GM21576 (cell line): ENCODE measurements around the gene CREBRF.
"Not testable (repeated sequence)": the region's sequence is repeated elsewhere in the genome, so short reads cannot be mapped to it uniquely, and the experiment has no call there.

Source experiments
- ATAC-seq: cut with Tn5 transposase; IDR thresholded peaks from one replicate; pipeline ENCODE4 v1.9.1; 2021; ENCODE audit warnings: mild to moderate bottlenecking, moderate library complexity; ENCODE audit not compliant: unreplicated experiment

CREBRF gene, protein sequence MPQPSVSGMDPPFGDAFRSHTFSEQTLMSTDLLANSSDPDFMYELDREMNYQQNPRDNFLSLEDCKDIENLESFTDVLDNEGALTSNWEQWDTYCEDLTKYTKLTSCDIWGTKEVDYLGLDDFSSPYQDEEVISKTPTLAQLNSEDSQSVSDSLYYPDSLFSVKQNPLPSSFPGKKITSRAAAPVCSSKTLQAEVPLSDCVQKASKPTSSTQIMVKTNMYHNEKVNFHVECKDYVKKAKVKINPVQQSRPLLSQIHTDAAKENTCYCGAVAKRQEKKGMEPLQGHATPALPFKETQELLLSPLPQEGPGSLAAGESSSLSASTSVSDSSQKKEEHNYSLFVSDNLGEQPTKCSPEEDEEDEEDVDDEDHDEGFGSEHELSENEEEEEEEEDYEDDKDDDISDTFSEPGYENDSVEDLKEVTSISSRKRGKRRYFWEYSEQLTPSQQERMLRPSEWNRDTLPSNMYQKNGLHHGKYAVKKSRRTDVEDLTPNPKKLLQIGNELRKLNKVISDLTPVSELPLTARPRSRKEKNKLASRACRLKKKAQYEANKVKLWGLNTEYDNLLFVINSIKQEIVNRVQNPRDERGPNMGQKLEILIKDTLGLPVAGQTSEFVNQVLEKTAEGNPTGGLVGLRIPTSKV

DNA sequence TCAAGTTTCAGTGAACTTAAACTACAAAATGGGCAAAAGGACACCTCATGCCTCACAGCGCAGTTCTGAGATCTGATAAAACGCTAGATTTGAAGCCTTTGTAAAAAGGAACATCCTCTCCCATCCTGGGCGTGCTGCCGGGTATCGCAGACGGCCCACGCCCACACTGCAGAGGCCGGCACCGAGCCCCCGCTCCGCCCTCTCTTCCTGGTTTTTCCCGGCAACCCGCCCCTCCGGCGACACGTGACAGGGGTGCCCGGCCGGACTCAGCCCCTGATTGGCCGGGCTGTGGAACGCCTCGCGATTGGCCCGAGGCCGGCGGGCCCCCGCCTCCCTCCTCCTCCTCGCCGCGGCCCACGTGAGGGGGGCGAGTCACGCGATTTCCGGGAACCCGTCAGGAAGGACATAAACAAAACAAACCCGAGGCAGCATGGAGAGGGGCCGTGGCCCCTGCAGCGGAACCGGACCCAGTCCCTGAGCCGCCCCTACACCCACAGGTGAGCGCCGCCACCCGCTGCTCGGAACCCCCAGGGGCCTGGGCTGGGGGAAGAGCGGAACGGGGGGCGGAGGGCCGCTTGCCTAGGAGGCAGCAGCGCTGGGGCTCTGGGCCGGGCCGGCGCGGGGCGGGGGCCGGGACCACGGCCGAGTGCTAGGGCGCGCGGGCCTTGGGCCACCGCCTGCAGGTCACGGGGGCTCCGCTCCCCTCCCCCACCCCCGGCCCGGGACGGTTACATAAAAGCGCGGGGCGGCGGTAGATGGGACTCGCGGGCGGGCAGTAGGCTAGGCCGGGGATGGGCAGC is at the start of gene CREBRF:
Gene CREBRF (plus strand): TSS at position 370 of the 800 bp plus-strand sequence. CDS start 24,424 bp downstream, outside the sequence.
- ATAC-seq, result peak; percentile 64

DNA sequence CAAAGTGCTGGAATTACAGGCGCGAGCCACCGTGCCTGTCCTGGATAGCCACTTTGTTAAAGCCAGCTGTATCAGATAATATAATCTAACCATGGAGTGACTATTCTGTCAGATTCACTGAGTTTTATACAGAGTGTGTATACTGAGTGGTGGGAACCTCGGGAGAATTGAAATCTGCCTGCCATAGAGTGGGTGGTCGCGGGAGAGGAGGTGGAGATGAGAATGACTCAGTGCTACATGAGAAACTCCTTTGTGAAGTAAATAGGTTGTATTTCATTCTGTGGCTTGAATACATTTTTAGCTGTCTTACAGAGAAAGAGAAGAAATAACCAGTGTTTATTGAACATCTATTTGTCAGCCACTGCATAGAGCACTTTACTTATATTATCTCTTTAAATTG is 46.1 kb upstream of the CREBRF start:
- ATAC-seq, result no peak

DNA sequence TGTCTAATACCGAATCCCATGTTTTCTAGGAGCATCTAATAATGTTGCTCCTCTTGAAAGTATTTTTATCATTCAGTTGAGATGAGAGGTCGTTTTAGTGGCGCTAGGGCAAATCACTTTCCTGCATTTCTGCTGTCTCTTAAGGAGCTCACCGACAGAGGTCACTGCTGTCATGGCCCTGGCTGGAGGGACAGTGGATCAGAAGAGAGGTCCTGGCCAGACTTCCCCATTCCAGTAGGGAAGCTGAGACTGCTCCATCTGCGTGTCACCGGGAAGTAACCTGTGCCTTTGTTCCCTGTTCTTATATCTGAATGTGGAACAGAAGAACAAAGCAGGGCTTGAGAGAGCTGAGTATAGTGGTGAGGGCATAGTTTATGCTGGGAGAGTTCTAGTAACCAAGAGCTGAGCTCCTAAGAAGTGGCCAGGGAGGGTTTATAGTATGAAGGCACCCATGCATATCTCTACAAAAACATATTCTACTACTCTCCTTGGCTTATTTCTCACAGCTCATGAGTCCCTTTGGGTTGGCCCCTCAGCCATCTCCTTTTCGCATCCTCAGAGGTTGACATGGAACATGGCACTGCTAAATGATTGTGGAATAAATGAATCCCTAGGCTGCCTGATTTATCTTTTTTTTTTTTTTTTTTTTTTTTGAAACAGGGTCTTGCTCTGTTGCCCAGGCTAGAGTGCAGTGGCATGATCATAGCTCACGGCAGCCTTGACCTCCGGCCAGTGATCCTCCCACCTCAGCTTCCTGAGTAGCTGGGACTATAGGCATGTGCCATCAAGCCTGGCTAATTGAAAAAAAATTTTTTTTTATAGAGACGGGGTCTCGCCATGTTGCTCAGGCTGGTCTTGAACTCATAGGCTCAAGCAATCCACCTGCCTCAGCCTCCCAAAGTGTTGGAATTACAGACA is 45.3 kb upstream of the CREBRF start:
- ATAC-seq, result no peak

DNA sequence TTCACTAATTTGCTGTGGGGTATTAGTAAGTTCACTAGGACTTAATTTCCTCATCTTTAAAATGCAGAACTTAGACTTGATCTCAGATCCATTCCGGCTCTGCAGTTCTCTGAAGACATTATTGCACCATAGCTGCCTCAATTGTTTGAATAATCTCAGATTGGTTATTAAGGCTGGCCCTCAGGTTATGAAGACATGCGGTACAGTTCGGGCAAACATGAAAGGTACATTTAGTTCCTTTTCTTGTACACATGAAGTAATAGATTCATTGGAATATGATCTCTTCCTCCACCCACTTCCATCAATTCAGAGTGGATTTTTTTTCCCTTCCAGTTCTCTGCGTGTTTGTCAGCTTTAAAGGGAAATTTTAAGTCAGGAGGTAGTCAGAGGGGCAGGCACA is 44.6 kb upstream of the CREBRF start:
- no peak for ATAC-seq

DNA sequence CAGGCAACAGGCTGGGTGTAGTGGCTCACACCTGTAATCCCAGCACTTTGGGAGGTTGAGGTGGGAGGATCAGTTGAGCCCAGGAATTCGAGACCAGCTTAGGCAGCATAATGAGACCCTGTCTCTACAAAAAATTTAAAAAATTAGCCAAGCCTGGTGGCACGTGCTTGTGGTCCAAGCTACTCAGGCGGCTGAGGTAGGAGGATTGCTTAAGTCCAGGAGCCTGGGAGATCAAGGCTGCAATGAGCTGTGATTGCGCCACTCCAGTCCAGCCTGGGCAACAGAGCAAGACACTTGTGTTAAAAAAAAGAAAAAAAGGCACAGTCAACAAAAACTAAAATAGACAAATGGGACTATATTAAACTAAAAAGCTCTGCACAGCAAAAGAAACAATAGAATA is 43.3 kb upstream of the CREBRF start:
- no peak for ATAC-seq

DNA sequence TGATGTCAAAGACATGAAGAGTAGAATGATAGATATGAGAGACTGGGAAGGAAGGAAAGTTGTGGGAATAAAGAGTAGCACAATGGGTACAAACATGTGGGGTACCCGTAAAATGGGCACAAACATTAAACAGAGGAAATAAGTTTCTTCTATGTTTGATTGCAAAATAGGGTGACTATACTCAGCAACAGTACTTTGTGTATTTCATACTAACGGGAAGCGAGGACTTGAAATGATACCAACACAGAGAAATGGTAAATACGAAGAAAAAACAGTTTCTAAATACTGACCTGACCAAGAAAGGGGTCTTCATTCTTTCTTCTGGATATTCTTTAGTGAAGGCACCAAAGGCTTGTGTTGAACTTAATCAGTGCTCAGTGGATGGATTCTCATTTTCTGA is 41.5 kb upstream of the CREBRF start:
- ATAC-seq, result no peak

DNA sequence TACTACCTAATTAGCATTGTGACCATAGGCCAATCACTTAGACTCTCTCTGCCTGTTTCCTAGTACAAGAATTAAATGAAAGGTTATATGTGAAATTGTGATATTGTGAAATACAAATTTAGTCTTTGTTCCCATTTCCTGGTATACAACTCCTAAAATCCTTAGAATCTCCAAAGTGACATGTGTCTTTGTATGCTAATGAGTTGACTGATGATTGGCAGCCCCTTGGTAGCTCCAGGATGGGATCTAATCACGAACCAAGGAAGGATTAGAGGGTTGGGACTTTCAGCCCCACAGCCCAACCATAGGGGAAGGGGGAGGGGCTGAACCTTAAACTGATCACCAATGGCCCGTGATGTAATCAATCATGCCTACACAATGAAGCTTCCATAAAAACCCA is 41.0 kb upstream of the CREBRF start:
- no peak for ATAC-seq

DNA sequence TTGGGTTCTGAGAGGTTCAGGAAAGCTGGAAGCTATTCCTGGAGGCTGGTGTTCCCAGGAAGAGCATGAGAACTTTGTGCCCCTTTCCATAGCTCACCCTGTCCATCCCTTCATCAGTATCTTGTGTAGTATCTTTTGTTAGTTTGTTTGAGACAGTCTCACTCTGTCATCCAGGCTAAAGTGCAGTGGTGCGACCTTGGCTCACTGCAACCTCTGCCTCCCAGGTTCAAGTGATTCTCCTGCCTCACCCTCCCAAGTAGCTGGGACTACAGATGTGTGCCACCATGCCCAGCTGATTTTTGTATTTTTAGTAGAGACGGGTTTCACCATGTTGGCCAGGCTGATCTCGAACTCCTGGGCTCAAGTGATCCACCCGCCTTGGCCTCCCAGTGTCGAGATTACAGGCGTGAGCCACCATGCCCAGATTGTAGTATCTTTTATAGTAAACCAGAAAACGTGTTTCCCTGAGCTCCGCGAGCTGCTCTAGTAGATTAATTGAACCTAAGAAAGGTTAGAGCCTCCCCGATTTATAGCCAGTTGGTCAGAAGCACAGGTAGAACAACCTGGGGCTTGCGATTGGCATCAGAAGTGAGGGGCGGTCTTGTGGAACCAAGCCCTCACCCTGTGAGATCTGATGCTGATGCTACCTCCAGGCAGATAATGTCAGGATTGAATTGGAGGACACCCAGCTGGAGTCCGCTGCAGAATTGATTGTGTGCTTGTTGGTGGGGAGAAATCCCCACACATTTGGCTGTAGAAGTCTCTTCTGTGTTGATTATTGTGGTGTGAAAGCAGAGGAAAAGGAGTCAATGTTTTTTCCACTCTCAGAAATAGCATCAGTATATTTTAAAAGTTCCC is 40.3 kb upstream of the CREBRF start:
- no peak for ATAC-seq

DNA sequence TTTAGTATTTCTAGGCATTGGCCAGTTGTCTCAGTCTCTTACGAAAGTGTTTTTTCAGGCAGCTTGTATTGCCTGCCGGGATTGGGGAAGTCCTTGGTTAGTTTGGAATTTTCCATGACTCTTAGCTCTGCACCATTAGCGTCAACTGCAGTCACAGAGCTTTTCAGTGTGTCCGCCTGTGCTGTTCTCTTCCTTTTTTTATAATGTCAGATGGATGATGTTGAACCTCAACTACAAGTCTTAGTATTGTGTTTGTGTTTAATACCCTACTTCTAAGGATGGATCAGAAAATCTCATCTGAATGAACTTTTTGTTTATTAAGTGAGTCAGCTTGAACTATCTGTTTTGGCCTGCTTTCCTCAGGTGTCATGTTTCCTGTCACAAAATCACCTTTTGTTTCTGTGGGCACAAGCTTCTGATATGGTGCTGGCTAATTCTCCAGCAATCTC is 39.5 kb upstream of the CREBRF start:
- ATAC-seq, result no peak

DNA sequence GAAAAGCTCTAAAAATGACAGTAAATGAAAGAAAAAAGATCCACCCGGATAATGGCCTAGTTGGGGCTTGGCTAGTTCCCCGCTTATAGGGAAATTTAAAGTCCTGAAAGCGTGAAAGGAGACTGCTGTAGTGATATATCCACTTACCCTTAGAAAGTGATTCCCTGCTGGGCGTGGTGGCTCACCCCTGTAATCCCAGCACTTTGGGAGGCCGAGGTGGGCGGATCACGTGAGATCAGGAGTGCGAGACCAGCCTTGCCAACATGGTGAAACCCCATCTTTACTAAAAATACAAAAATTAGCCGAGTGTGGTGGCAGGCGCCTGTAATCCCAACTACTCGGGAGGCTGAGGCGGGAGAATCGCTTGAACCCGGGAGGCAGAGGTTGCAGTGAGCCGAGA is 39.1 kb upstream of the CREBRF start:
- not testable (repeated sequence) for ATAC-seq

DNA sequence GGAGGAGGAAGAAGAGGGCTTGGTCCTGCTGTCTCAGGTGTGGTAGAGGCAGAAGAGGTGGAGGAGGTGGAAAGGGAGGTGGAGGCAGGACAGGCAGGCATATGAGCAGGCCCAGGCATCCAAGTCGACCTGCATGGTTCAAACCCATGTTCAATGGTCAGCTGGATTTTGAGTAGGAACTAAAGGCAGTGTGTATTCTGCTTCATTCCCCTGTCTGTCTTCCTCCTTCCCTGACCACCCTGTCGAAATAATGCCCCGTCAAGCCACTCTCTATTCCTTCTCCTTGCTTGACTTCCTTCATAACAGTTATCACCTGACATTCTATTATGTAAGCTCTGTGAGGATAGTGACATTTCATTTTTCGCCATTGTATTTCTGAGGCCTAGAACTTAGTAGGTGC is 37.8 kb upstream of the CREBRF start:
- ATAC-seq, result no peak

DNA sequence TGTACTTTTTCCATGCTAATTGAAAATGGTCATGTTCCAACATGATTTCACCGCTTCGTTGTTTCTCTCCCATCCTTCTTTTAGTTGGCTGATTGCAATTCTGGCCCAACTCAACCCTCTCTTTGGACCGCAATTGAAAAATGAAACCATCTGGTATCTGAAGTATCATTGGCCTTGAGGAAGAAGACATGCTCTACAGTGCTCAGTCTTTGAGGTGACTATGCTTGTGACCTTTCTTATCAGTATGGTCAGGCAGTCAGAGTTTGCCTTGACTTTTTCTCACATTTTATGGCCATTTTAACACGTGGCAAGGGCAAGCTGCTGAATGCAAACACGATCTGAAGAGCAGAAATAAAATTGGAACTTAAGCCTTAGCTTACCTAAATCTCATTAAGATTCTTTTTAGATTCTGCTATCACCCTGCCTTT is 36.0 kb upstream of the CREBRF start:
- no peak for ATAC-seq

DNA sequence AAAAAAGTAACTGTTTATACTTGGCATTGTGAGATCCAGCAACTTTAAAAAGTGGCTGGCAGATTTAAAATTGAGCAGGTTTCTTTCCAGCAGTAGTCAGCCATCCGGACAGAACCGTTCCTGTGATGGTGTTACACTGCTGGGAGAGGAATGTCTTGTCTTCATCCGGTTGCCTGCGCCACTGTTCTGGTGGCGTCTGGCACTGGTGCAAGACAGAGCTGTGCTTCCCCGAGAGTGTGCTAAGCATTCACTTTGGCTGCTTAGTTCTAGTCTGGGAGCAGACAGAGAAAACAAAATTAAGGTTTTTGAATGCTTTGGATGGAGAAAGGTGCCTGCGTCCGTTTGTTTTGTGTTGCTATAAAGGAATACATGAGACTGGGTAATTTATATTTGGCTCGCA is 35.5 kb upstream of the CREBRF start:
- no peak for ATAC-seq

DNA sequence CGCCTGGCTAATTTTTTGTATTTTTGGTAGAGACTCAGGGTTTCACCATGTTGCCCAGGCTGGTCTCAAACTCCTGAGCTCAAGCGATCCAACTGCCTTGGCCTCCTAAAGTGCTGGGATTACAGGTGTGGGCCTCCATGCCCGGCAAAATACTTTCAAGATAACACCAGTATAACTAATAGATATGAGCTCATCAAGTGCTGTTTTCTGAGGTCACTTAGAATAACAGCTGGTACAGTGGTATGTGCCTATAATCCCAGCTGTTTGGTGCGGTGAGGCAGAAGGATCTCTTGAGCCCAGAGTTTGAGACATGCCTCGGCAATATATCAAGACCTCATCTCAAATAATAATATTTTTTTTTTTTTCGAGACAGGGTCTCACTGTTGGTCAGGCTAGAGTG is 30.5 kb upstream of the CREBRF start:
- ATAC-seq, result no peak

DNA sequence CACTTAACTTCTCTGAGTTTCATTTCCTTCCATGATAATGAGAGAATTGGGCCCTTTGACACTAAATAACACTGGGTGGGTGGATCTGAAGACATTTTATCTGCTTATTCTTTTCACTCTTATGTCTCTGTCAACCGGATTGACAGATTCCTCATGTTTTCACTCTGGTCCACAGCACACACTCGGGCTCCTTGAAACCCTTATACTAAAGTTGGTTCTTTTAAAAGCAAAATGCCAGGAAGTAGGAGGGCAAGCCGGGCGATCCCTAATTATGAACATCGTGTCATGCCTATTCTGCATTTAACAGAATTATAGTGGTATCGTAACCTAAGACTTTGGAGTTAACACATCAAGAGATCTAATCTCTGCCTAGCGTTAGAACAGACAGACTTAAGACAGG is 28.2 kb upstream of the CREBRF start:
- ATAC-seq, result no peak

DNA sequence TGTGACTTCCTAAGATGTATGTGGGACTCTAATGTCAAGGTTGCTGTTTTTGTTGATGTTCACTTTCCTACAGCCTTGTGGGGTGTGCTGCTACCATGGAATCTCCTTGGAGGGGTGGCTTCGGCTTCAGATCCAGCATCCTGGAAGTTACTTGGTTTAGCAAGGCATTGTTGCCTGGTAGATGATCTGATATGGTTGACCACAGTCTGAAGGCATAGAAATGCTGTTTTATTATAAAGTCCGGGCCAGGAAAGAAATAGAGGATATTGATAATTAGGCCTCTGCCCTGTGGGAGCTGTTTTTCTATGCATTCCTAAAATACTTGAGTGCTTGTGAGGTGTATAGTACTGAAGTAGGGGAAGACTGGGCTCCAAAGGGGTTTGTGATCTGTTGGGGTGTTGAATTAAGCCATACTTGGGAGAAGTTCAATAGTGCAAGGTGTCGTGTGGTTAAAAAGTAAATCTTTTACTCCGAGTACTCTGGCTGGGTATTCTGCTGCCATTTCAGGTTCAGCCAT is 27.3 kb upstream of the CREBRF start:
- ATAC-seq, result no peak

DNA sequence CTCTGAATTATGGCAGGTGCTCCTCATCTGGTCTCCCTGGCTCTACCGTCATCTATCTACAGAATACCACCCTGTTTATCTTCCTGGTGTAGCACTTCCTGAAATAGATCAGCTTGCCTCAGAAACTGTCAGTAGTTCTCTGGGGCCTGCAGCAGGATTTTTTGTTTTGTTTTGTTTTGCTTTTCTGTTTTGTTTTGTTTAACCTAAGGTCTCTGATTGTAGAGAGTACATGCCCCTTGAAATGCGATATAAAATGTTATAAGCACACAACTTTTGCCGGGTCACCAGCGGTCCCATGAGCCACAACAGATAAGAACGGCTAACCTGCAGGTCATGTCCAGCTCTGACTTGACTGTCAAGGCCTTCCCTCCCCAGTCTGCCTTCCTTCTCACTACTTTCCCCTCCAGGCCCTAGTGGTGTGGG is 26.6 kb upstream of the CREBRF start:
- ATAC-seq, result peak; percentile 45

DNA sequence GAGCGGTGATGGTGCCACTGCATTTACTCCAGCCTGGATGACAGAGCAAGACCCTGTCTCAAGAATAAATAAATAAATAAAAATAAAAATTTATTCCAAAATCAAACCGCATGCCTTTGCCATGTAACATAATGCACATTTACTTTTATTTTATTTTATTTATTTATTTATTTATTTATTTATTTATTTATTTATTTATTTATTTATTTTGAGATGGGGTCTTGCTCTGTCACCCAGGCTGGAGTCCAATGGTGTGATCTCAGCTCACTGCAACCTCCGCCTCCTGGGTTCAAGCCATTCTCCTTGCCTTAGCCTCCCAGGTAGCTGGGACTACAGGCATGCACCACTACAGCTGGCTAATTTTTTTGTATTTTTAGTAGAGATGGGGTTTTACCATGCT is 24.1 kb upstream of the CREBRF start:
- not testable (repeated sequence) for ATAC-seq

DNA sequence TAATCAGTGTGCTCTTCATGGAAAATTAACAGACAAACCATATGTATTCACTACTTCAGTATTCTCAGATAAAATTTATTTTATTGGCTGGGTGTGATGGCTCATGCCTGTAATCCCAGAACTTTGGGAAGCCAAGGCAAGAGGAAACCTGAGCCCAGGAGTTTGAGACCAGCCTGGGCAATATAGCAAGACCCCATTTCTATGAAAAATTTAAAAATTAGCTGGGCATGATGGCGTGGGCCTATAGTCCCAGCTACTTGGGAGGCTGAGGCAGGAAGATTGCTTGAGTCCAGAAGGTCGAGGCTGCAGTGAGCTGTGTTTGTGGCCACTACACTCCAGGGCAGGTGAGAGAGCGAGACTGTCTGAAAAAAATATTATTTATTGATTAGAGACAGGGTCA is 23.4 kb upstream of the CREBRF start:
- no peak for ATAC-seq
